Stimulated activated CD4-positive, alpha-beta T cell treated with anti-CD3 and anti-CD28 coated beads, Interleukin-15, amount 100 ng/mL, for 48 hours (primary cell): ENCODE measurements around the gene PEG3.

Experiments used
- DNase-seq, 2 donors: peaks; one replicate each; pipeline ENCODE4 v3.0.0-alpha.2; 2020; ENCODE audit warnings: low read depth in 2 of 2

The PEG3 gene

DNA sequence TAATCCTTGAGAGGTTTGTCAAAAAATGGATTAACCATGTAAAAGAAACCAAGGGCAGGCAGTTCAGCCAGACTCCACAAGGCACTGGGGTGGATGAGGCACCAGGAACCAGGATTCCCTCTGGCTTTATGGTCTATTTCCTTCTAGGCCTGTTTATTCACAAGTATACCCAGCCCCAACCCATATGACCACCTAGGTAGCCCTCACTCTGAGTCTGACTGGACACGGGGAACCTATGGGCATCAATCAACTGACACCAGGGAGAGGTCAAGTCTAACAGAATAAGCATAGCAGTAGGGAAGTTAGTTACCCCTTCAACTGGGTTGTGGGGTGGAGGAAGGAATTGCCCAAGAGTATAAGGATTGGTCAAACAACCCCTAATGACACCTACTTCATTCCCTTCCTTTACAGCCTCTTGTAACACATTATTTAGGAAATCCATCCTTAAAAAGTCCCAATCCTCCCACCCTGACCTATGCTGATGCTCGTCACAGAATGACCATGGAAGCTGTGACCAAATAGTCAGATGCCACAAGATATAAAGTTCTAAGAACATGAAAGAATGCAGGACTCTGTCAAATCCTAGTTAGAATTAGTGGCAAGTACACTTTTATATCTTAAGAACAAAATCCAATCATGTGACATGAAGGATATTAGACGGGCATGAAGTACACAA lies 31.7 kb downstream of the PEG3 start:
- no peak for DNase-seq

DNA sequence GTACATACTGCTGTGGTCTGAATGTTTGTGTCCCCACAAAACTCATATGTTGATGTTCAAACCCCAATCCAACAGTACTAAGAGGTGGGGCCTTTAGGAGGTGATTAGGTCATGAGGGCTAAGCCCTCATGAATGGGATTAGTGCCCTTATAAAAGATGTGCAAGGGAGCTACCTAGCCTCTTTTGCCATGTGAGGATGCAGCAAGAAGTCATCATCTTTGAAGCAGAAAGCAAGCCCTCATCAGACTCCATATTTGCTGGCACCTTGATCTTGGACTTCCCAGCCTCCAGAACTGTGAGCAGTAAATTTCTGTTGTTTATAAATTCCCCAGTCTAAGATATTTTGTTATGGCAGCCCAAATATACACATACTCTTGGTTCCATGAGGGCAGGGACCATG lies 33.9 kb downstream of the PEG3 start:
- DNase-seq: no peak
